Activated CD4-positive, alpha-beta T cell treated with anti-CD3 and anti-CD28 coated beads, Interleukin-2, Interleukin-4, amounts not matched to agents 100 ng/mL and 50 ng/mL, durations not matched to agents 16 hours and 8 hours (primary cell): ENCODE measurements around the gene FNBP1L.
"Not testable (repeated sequence)": the region's sequence is repeated elsewhere in the genome, so short reads cannot be mapped to it uniquely, and the experiment has no call there.

ENCODE experiments used
- DNase-seq: peaks from one replicate; pipeline ENCODE4 v3.0.0-alpha.2; 2020; ENCODE audit warnings: low spot score

Gene FNBP1L

DNA sequence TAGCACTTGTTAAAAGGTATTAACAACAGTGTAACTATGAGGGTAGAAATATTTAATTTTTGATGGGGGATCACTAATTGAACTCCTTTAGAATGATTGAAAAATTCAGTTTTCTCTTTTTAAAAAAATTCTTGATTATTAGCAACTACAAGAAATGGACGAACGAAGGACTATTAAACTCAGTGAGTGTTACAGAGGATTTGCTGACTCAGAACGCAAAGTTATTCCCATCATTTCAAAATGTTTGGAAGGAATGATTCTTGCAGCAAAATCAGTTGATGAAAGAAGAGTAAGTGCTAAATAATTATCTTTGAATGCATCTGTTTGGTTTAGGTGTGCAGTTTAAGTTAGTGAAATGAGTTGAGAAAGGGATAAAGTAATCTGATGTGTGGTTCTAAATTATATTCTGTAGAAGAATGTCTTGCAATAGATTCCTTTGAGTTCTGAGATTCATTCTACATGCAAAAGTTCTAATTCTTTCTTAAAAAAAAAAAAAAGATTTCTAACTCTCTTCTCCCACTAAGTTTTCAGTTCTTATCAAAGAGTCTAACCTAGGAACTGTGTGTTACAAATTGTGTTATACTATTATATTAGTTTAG, 85.0 kb downstream of the FNBP1L start:
- no peak for DNase-seq

GRCh38 chr1:93533677-93534076, 85.8 kb downstream of the FNBP1L start:
- no peak for DNase-seq

DNA sequence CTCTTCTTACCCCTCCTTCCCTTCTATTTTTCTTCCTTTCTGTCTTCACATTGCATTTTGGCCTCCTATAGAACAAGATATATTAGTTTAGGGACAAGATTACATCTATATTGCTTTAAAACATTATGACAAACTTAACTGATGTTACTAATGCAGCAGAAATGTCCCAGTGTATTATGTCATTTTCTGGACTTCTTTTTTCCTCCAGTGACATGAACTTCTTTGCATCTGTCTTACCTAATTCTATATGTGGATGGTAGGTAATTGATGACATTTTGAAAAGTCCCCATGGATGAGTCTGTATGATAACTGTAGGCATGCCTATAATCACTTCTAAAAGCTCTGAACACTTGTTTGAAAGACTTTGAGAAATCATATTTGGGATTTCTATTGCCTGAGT, 89.5 kb downstream of the FNBP1L start:
- DNase-seq = no peak

GRCh38 chr1:93537924-93538323, 90.0 kb downstream of the FNBP1L start:
- no peak for DNase-seq

DNA sequence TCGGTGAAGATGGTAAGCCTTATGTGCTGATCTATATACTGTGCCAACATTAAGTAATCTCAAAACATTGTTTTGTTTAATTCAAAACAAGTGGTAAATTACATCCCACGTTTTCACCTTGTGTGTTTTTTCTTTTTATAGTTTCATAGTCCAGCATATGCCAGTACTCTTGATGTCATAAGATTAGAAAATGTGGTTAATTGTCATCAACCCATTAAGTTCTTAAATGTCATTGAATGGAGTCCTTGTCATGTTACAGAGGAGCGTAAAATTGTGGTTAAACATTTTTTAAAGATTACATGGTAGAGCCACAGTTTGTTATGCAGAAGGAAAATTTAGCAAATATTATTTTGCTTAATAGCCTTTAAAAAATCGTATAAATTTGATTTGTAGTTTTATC, 93.1 kb downstream of the FNBP1L start:
- no peak for DNase-seq

GRCh38 chr1:93542398-93542797, 94.5 kb downstream of the FNBP1L start:
- DNase-seq = no peak

GRCh38 chr1:93546162-93546863, 98.4 kb downstream of the FNBP1L start:
- DNase-seq = no peak

DNA sequence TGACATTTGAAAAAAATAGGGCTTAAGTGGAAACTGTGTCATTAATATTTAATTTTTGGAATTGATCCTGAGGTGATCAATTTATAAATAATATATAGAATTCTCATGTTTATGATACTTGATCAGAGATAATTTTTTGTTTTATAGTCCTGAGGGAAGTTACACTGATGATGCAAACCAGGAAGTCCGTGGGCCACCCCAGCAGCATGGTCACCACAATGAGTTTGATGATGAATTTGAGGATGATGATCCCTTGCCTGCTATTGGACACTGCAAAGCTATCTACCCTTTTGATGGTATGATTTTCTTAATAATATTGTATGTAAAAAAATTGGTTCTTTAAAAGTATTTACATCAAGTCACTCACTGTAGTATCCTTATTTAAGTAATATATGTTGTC, 101.2 kb downstream of the FNBP1L start:
- DNase-seq = no peak

GRCh38 chr1:93549811-93550210, 101.9 kb downstream of the FNBP1L start:
- no peak for DNase-seq

DNA sequence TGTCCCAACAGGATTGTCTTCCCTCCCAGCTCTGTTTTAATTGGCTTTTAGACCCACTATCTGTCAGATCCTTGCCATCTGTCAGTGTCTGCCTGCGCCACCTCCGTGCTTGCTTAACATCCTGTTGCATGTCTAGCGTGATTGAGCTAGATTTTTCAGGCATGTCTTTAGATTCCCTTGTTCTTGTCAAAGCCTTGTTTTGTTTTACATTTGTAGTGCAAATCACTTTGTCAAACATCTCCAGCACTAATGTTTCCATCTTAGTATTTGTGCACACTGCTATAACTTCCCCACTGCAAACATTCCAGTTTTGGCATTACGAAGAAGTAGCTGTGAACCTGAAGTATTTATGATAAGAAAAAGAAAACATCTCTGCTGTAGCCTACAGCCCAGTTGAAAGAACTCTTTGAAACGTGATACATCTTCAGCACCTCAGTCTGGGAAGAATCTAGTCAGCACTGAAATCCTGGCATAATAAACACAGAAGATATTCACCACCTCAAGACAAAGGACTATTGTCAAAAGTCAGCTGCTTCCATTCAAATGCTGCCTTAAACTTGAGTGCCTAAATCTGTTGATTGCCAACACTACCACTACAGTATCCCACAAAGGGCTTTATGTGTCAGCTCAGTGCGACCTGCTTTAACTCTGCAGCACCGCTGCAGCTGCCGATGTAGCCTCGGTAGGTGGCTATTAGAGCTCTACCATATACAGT, 105.0 kb downstream of the FNBP1L start:
- no peak for DNase-seq

GRCh38 chr1:93553886-93554490, 106.1 kb downstream of the FNBP1L start:
- DNase-seq = not testable (repeated sequence)

DNA sequence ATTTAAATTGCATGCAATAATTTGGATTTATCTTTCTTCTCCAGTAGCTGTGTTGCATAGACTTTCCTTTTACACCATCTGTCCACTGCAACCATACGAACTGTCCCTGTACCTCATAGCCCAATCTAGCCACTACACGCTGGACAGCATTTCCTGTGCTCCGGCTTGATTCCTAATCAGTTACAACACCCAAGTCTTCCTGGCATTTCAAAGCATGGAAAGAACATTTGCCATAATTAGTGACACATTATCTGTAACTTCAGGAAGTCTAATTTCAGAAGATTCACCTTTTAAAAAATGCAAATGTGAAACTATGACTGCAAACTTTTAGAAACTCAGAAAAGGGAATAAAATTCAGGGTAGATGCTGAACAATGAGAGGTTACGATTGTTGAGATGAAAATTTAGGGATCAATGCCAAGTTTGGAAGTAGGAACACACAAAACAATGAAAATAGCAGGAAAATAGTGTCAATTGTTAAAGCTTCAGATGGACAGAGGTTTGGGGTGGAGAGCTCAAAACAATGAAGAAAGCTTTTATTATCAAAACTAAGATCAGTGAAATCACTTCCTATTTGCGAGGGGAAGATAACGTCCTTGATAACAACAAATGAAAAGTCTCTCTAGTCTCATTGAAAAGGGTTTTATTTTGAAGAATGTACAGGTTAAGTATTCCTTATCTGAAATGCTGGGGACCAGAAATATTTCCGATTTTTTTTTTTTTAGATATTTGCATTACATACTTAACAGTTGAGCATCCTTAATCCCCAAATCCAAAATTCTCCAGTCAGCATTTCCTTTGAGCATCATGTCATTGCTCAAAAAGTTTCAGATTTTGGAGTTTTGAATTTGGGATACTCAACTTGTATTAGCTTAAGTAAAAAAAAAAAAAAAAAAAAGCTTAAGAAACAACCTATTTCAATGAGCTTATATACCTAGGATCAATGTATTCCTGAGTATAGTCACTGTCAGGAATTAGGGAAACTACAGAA, 107.3 kb downstream of the FNBP1L start:
- no peak for DNase-seq

- DNase-seq = no peak
Observed at GRCh38 chr1:93556291-93556690, 108.4 kb downstream of the FNBP1L start.

GRCh38 chr1:93559045-93559444, 111.1 kb downstream of the FNBP1L start:
- no peak for DNase-seq

DNA sequence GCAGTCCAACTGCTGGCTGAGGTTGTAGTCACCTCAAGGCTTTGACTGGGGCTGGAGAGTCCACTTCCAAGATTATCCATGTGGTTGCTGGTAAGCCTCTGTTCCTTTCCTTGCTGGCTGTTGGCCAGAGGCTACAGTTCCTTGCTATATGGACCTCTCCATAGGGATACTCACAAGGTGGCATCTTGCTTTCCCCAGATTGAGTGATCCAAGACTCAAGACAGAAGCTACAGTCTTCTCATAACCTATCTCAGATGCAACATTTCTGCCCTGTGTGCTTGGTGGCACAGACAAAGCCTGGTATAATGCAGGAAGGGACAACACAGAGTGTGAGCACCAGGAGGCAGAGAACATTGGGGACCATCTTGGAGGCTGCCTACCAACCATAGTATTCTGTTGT, 111.8 kb downstream of the FNBP1L start:
- DNase-seq = no peak

GRCh38 chr1:93565496-93566206, 117.7 kb downstream of the FNBP1L start:
- no peak for DNase-seq

DNA sequence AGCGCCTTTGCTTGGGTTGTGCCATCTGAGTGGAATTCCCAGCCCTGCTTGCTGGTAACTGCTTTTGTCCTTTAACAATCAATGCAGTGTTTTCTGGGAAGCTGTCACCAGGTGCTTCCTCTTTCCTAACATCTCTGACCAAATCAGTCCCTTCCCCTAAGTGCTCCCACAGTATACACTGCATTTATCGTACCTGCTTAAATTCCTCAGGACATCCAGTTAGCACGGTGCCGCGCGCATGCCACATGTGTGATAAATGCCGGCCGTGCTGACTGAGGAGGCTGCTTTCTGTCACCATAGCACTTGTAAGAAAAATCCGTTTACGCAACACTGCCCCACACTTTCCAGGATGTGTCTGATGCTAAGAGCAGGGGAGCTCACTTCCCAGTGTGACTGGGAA, 118.3 kb downstream of the FNBP1L start:
- DNase-seq = no peak

- no peak for DNase-seq
Observed at GRCh38 chr1:93567255-93567918, 119.5 kb downstream of the FNBP1L start.

DNA sequence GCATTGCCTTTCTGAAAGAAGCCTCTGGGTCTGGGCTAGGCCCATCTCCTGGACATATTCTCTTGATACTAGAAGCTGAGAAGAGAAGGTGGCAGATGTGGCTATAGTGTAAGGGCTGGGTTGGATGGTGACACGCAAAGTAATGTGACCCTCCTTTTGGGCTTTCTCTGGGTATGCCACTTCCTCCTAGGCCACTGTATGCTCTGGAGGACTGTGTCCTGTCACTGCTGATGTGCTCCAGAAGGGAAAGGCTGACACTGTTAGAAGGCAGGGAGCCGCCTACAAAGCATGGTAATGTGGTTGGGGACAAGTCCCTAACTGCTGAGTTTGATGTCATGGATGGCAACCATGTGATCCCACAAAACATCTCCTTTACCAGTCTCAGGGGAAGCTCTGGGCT, 121.6 kb downstream of the FNBP1L start:
- DNase-seq = no peak

DNA sequence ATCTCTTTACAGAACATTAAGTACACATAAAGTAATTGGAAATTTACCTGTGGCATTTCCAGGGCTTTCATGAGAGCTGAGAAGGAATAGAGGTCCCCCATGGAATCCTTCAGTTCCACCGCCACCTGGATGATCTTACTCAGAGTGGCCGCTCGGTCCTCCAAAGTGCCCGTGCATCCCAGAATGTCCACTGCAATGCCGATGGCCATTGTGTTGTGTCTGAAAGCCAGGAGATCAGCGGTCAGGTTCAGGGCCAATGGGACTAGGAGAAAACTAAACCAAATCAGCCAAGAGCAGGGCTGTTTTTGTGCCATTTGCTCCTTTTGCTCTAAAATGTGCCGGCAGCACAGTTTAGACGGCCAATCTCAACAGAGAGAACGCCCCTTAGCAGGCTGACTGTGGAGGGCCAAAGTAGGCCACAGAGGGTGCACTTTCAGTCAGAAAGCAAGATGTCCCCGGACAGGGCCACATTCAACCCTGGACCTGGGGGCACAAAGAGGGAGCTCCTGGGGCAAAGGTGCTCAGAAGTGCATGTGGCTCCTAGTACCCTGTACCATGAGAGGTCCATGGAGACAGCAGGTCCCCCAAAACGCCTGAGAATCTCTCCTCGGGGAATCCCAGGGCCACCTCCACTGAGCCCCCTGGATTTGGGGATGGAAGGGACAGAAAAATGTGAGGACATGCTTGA, 123.8 kb downstream of the FNBP1L start:
- no peak for DNase-seq
